ENCODE measurements around the gene PNLIPRP3. TPM values are rescaled to one million over a fixed set of nuclear protein-coding genes. Genes with fewer than 3 reads are reported as not detected.

Gene PNLIPRP3
- total RNA-seq, 3 donors from 2014 or later: 0.29 to 2.4 (median 0.66) TPM

GRCh38 chr10:116450861-116451260, 23.2 kb downstream of the PNLIPRP3 start:
- DNase-seq (ENCODE audit: low spot score in 2 of 2): no peak
- intact Hi-C loops (cut with DNase I; ENCODE audit: low total_unique reads): no loop called here
- no peaks in the 10 kb centered on the region for H3K4me1 ChIP-seq
- no peaks in the 10 kb centered on the region for H3K27me3 ChIP-seq
- peaks cover 4 to 8% of the 10 kb centered on the region in 2 donors for H3K9me3 ChIP-seq
- H3K36me3 ChIP-seq: no peaks in the 10 kb centered on the region
- H3K27ac ChIP-seq: no peak overlapping the region
- no peak overlapping the region for H3K4me3 ChIP-seq
- TF ChIP-seq POLR2A (IDR thresholded peaks at IDR 0.05) (no peak), CTCF (IDR thresholded peaks at IDR 0.05) (no peak), POLR2AphosphoS5 (IDR thresholded peaks at IDR 0.05) (no peak)

- no peak for DNase-seq (ENCODE audit: low spot score in 2 of 2)
- no peaks in the 10 kb centered on the region for H3K27me3 ChIP-seq
- H3K36me3 ChIP-seq: no peaks in the 10 kb centered on the region
- no peak overlapping the region for H3K4me3 ChIP-seq
- intact Hi-C loops (cut with DNase I; ENCODE audit: low total_unique reads): no loop called here
- H3K9me3 ChIP-seq: peaks cover 4 to 8% of the 10 kb centered on the region in 2 donors
- H3K4me1 ChIP-seq: no peaks in the 10 kb centered on the region
- no peak overlapping the region for H3K27ac ChIP-seq
- TF ChIP-seq POLR2AphosphoS5 (IDR thresholded peaks at IDR 0.05) (no peak), POLR2A (IDR thresholded peaks at IDR 0.05) (no peak), CTCF (IDR thresholded peaks at IDR 0.05) (no peak)
Measured at GRCh38 chr10:116451711-116452337, 24.2 kb downstream of the PNLIPRP3 start.

GRCh38 chr10:116452338-116452720, 24.7 kb downstream of the PNLIPRP3 start:
- H3K4me1 ChIP-seq: no peaks in the 10 kb centered on the region
- intact Hi-C loops (cut with DNase I; ENCODE audit: low total_unique reads): no loop called here
- peaks cover 4 to 8% of the 10 kb centered on the region in 2 donors for H3K9me3 ChIP-seq
- no peak overlapping the region for H3K27ac ChIP-seq
- TF ChIP-seq CTCF (IDR thresholded peaks at IDR 0.05): no peak
- TF ChIP-seq POLR2A (IDR thresholded peaks at IDR 0.05): no peak
- no peak for TF ChIP-seq POLR2AphosphoS5 (IDR thresholded peaks at IDR 0.05)
- H3K4me3 ChIP-seq: no peak overlapping the region
- DNase-seq (ENCODE audit: low spot score in 2 of 2): no peak
- H3K27me3 ChIP-seq: no peaks in the 10 kb centered on the region
- no peaks in the 10 kb centered on the region for H3K36me3 ChIP-seq

GRCh38 chr10:116457488-116457887, 29.8 kb downstream of the PNLIPRP3 start:
- intact Hi-C loops (cut with DNase I; ENCODE audit: low total_unique reads): loop anchor here (5.0 kb wide), 1 partner anchor 290 kb away; no protein-coding TSS in a partner anchor
- DNase-seq (ENCODE audit: low spot score in 2 of 2): no peak
- no peak overlapping the region for H3K4me3 ChIP-seq
- H3K36me3 ChIP-seq: no peaks in the 10 kb centered on the region
- no peak overlapping the region for H3K27ac ChIP-seq
- no peak for TF ChIP-seq POLR2AphosphoS5 (IDR thresholded peaks at IDR 0.05)
- TF ChIP-seq CTCF (IDR thresholded peaks at IDR 0.05): no peak
- no peak for TF ChIP-seq POLR2A (IDR thresholded peaks at IDR 0.05)
- H3K4me1 ChIP-seq: no peaks in the 10 kb centered on the region
- peaks cover 0 to 4% of the 10 kb centered on the region in 2 donors for H3K9me3 ChIP-seq
- no peaks in the 10 kb centered on the region for H3K27me3 ChIP-seq

GRCh38 chr10:116460219-116460618, 32.6 kb downstream of the PNLIPRP3 start:
- intact Hi-C loops (cut with DNase I; ENCODE audit: low total_unique reads): no loop called here
- DNase-seq (ENCODE audit: low spot score in 2 of 2): no peak
- no peaks in the 10 kb centered on the region for H3K36me3 ChIP-seq
- no peak overlapping the region for H3K4me3 ChIP-seq
- no peaks in the 10 kb centered on the region for H3K4me1 ChIP-seq
- no peak overlapping the region for H3K27ac ChIP-seq
- no peaks in the 10 kb centered on the region for H3K9me3 ChIP-seq
- H3K27me3 ChIP-seq: no peaks in the 10 kb centered on the region
- no peak for TF ChIP-seq POLR2A (IDR thresholded peaks at IDR 0.05)
- no peak for TF ChIP-seq CTCF (IDR thresholded peaks at IDR 0.05)
- no peak for TF ChIP-seq POLR2AphosphoS5 (IDR thresholded peaks at IDR 0.05)

All from breast epithelium (tissue), 4 donors.